Activated CD4-positive, alpha-beta T cell treated with anti-CD3 and anti-CD28 coated beads, Interleukin-2, amount 50 U/mL, for 48 hours (primary cell): ENCODE data around the gene GOPC.
"Not testable (repeated sequence)": the region's sequence is repeated elsewhere in the genome, so short reads cannot be mapped to it uniquely, and the experiment has no call there.

Source experiments
- DNase-seq, 2 experiments: peaks; one replicate each; pipeline ENCODE4 v3.0.0-alpha.2; 2020

Gene GOPC

GRCh38 chr6:117547688-117548621 is 54.4 kb downstream of the GOPC start:
- DNase-seq, result peak; percentile 34 to 36

DNA sequence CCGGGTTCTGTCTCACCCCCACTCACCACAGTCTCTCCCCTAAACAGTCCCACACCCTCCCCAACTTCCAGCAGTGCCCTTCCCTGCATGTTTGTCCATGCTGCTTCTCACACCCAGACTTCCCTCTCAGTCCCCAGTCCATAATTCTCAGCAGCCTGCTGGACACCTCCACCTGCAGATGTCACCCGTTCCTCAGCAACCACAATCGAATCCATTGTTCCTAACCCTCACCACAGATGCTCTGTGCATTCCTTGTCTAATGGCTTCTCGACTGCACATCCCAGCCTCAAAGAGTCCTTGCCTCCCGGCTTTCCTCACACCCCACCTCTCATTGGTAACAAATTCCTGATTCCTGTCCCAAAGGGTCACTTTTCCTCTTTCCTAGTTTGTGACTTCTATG is 55.6 kb downstream of the GOPC start:
- DNase-seq, result no peak

- no peak for DNase-seq
These were observed 57.1 kb downstream of the GOPC start for GRCh38 chr6:117545161-117545595.

GRCh38 chr6:117544716-117545115 is 57.6 kb downstream of the GOPC start:
- DNase-seq, result no peak

GRCh38 chr6:117542493-117542892 is 59.8 kb downstream of the GOPC start:
- DNase-seq, result no peak

DNA sequence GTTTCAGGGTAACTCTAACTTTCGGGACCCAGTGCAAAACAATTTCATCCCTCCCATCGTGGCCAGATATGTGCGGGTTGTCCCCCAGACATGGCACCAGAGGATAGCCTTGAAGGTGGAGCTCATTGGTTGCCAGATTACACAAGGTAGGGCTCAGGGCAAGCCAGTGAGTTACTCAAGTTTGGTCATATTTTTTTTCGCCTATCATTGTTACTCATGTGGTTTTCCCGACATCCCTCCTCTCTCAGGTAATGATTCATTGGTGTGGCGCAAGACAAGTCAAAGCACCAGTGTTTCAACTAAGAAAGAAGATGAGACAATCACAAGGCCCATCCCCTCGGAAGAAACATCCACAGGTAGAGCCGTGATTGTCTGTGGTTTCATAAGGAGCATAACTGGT is 61.6 kb downstream of the GOPC start:
- no peak for DNase-seq

DNA sequence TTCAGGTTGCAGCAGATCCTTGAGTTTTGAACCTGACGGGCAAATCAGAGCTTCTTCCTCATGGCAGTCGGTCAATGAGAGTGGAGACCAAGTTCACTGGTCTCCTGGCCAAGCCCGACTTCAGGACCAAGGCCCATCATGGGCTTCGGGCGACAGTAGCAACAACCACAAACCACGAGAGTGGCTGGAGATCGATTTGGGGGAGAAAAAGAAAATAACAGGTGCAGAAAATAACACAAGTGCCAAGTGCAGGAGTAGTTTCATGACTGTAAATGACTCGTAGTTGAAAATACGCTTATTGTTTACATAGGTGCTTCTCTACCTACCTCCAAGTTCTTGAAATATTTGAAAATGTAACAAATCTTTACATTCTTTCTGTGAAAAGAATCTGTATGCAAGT is 63.7 kb downstream of the GOPC start:
- DNase-seq, result no peak

GRCh38 chr6:117536317-117536716 is 66.0 kb downstream of the GOPC start:
- DNase-seq, result no peak

DNA sequence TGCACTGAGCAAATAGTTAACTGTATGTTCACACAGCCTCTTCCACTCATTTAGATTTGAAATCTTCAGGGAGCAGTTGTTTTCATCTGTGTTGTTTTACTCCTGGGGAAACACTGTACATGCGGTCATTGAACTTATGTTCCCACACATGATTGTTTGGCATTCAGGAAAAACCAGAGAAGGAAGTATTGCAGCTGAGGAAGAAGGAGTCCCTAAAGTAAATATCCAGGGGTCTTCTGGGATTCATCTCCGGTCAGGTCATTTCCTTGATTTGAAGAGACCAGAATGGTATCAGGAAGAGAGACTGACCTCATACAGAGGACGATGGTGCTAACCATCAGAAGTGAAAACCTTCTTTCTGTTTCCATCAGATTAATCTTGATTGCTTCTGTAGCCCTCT is 67.3 kb downstream of the GOPC start:
- no peak for DNase-seq

DNA sequence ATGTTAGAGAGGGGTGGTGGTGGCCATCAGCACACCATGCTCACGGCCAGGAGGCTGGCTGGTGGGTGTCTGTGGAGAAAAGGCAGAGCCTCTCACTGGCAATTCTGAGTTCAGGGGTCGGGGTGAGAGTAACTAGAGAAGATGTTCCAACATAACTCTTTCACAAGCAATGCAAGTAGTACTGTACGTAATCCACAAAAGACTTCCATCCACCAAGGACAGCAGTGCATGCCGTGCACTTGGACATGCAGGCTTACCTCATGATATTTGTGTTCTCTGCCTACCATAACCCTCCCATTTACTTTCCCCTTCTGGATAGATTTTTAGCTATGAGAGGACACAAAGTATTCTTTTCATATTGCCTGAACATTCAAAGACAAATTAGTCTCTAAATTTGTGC is 68.5 kb downstream of the GOPC start:
- DNase-seq, result no peak

DNA sequence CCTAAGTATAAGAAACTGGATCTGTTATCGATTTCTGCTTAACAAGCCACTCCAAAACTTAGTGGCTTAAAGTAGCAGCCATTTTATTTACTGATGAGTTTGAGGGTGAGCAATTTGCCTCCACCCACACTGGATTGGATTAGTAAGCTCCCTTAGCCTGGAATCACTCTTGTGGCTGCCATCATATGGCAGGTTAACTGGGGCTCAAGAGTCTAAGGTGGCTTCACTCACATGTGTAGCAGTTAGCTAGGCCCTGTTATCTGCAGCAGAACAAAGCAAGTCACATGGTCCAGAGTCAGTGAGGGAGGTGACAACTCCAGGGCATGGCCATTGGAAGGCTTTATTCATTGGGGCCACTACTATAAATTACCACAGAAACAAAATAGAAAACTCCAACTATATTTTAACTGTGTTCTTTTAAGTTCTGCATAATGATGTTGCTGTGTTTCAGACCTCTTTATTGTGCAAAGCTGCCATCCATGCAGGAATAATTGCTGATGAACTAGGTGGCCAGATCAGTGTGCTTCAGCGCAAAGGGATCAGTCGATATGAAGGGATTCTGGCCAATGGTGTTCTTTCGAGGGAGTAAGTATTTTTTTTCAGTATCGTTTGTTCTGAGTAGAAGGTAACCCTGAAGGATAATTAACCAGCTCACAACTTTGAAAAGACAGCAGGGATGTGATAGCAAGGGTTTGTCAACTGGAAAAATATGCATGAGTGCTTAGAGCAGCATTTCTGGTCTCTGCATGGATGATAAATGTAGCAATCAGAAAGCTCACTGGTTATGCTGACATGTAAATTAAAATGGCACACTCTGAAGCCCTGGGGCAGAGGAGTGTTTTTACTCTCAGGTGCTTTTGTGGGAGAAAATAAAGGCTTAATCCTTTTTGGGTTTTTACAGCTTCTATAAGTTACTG is 70.2 kb downstream of the GOPC start:
- DNase-seq, result no peak

DNA sequence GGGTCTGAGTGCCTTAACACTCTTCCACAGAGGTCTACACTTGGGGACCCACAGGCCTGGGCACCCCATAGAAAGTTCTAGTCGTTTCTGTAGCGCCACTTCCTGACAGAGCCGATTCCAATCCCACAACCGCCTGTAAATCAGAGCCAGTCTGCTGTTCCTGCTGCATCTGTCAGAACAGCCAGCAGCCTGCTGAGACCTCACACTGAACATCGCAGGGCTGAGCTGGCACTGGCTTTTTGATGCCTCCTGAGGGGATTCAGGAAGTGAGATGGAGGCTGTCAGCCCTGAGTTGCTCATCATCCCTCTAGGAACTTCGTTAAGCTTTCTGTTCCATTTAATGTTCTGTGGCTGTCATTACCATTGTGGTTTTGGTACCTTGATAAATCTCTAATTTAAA is 71.0 kb downstream of the GOPC start:
- no peak for DNase-seq

DNA sequence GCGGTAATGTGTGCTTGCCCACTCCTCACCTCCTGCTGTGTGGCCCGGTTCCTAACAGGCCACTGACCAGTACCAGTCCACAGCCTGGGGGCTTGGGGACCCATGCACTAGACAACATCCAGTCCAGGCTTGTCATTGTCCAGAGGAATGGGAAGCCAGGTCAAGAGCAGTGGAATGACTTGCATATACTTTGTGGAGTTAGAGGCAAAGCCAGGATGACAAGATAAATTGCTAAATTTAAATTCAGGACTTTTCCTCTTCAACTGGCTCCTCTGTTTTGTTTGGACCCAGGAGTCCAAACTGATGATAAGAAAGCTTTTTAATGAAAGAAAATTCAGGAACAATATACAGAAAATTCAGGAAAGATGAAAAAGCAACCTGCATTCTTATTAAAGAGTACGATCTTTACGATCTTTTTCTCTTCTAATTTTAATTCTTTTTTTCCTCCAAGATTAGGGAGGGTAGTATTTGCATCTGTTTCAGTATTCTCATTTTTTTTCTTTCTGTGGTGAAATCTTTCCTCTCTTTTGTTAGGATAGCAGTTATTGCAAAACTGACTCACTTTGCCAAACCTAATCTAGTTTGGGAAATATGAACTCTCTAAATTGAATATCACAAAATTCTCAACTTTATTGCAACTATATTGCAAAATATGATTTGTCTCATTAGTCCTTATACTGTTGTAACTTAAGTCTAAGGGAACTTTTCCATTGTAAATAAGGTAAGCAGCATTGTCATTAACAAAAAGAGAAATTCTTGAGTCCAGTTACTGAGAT is 71.7 kb downstream of the GOPC start:
- DNase-seq, result no peak

DNA sequence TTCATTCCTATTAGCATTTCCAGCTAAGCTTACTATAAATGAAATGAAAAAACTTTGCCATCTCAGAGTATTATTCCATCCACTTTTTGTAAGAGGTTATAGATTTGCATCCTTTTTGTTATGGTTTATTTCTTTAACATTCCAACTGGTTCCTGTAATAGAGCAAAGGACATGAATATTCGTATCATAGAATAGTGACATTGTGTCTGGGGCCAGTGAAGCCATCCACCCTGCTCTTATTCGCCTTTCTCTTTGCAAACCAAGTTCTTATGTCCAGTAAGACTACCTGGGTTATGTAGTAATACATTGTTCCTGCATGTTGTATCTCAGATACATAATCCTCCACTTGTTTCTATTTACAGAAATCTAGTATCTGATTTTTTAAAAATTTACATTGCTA is 76.7 kb downstream of the GOPC start:
- no peak for DNase-seq

GRCh38 chr6:117521791-117522502 is 80.4 kb downstream of the GOPC start:
- DNase-seq, result no peak

- no peak for DNase-seq
These were observed 81.5 kb downstream of the GOPC start for GRCh38 chr6:117520603-117521395.

- no peak for DNase-seq
These were observed 83.4 kb downstream of the GOPC start for GRCh38 chr6:117518870-117519269.

GRCh38 chr6:117517995-117518394 is 84.3 kb downstream of the GOPC start:
- not testable (repeated sequence) for DNase-seq

GRCh38 chr6:117515326-117515725 is 87.0 kb downstream of the GOPC start:
- no peak for DNase-seq

GRCh38 chr6:117514655-117515054 is 87.7 kb downstream of the GOPC start:
- no peak for DNase-seq

GRCh38 chr6:117513778-117514365 is 88.4 kb downstream of the GOPC start:
- no peak for DNase-seq
